GM20000 (cell line): ENCODE data around the gene SOX15.
A peak's percentile ranks its signal among the peaks of the same experiment; 100 is the strongest.
"Not testable (repeated sequence)": the region's sequence is repeated elsewhere in the genome, so short reads cannot be mapped to it uniquely, and the experiment has no call there.

Experiments
- DNase-seq: peaks from one replicate; pipeline ENCODE4 v3.0.0; 2012; ENCODE audit warnings: low spot score
- CTCF ChIP-seq: IDR thresholded peaks from 2 replicates; pipeline ENCODE4 v1.5.1; 2012; ENCODE audit warnings: mild to moderate bottlenecking, control low read depth; ENCODE audit errors: extremely low read depth, missing control alignments

The SOX15 gene

GRCh38 chr17:7627250-7628121 lies 37.6 kb upstream of the SOX15 start, which contains the start of gene SAT2:
Gene SAT2 (minus strand): TSS chr17:7627821. CDS start chr17:7627635, 186 bp downstream.
- TF ChIP-seq CTCF = no peak
- peak; percentile 96 for DNase-seq

DNA sequence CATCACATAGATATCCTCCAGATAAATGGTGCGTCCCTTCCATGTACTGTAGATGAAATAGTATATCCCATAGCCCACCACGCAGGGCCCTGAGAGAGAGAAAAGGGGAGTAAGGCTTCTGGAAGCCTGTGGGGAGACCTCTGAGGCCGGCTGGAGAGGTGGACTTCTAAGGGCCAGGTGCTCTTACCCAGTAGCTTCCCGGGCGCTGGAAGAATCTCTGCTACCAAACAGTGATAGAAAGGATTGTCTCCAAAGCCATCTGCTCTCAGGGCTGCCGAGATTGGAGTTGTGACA lies 37.0 kb upstream of the SOX15 start:
- no peak for DNase-seq
- no peak for TF ChIP-seq CTCF

- no peak for TF ChIP-seq CTCF
- no peak for DNase-seq
These were observed 36.4 kb upstream of the SOX15 start for GRCh38 chr17:7626307-7626706.

DNA sequence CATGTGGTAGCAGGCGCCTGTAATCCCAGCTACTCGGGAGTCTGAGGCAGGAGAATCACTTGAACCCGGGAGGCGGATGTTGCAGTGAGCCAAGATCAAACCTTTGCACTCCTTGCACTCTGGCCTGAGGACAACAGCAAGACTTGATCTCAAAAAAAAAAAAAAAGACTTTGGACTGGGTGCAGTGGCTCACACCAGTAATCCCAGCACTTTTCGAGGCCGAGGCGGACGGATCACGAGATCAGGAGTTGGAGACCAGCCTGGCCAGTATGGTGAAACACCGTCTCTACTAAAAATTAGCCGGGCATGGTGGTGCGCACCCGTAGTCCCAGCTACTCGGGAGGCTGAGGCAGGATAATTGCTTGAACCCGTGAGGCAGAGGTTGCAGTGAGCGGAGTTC lies 35.9 kb upstream of the SOX15 start:
- DNase-seq = not testable (repeated sequence)

DNA sequence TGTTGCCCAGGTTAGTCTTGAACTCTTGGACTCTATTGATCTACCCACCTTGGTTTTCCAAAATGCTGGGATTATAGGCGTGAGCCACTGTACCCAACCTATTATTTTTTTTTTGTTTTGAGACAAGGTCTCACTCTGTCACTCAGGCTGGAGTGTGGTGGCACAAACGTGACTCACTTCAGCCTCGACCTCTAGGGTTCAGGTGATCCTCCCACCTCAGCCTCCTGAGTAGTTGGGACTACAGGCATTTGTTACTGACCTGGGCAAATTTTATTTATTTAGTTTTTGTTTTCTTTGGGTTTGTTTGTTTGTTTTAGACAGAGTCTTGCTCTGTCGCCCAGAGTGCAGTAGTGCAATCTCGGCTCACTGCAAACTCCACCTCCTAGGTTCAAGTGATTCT lies 33.8 kb upstream of the SOX15 start:
- TF ChIP-seq CTCF = no peak
- no peak for DNase-seq

GRCh38 chr17:7620835-7621234 lies 30.9 kb upstream of the SOX15 start:
- DNase-seq = no peak
- TF ChIP-seq CTCF = no peak

GRCh38 chr17:7618608-7619007 lies 28.7 kb upstream of the SOX15 start:
- DNase-seq = no peak
- TF ChIP-seq CTCF = no peak

- no peak for DNase-seq
- TF ChIP-seq CTCF = no peak
These were observed 25.4 kb upstream of the SOX15 start for GRCh38 chr17:7615265-7615747.
